ENCODE results near the gene PSMA4.

PSMA4 gene

DNA sequence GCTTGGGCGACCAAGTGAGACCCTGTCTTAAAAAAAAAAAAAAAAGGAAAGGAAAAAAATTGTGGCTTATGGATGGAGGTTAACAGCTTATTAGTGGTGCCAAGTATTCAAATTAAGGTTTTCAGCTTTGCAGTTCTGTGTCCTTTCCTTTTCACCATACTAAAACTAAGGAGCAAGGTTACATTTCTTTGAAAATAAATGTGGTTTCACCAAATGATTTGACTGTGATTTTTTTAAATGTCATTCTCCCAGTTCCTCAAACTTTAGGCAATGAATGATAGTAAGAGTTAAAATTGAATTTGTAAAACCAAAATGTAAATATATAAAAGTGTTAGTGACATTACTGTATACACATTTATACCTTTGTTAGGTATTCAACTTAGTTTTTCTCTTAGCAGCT is 34.7 kb downstream of the PSMA4 start:
- FAIRE-seq, result no peak
- TF ChIP-seq, protein P1, sequence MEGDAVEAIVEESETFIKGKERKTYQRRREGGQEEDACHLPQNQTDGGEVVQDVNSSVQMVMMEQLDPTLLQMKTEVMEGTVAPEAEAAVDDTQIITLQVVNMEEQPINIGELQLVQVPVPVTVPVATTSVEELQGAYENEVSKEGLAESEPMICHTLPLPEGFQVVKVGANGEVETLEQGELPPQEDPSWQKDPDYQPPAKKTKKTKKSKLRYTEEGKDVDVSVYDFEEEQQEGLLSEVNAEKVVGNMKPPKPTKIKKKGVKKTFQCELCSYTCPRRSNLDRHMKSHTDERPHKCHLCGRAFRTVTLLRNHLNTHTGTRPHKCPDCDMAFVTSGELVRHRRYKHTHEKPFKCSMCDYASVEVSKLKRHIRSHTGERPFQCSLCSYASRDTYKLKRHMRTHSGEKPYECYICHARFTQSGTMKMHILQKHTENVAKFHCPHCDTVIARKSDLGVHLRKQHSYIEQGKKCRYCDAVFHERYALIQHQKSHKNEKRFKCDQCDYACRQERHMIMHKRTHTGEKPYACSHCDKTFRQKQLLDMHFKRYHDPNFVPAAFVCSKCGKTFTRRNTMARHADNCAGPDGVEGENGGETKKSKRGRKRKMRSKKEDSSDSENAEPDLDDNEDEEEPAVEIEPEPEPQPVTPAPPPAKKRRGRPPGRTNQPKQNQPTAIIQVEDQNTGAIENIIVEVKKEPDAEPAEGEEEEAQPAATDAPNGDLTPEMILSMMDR (IDR thresholded peaks at IDR 0.05; ENCODE audit: insufficient read depth, missing control alignments), result no peak
- DNase-seq (ENCODE audit: insufficient read length, low spot score), result no peak

DNA sequence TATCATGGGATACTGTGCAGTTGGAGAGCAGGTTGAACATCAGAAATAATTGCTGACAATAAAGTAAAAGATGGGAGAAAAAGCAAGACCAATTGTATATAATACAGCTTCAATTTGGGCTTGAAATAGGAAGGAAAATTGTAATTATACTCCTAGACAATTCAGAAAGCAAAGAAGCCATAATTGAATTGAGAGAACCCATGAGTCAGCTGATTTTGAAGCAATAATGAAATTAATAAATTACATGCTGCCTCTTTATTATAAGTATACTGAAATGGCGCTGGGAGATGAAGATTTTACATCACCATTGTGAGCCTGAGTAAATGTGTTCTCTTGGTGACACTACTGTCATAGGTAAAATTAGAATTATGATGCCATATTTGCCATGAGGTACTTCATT is 57.3 kb downstream of the PSMA4 start:
- no peak for FAIRE-seq
- TF ChIP-seq, protein P1 (IDR thresholded peaks at IDR 0.05; ENCODE audit: insufficient read depth, missing control alignments), result no peak

DNA sequence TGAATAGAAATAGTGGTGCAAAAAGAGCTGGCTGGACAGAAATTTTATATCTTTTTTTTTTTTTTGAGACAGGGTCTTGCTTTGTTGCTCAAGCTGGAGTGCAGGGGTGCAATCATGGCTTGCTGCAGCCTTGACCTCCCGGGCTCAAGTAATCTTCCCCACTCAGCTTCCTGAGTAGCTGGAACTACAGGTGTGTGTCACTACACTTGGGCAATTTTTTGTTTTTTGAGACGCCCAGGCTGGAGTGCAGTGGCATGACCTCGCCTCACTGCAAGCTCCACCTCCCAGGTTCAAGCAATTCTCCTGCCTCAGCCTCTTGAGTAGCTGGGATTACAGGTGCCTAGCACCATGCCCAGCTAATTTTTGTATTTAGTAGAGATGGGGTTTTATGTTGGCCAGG is 58.1 kb downstream of the PSMA4 start:
- TF ChIP-seq, protein P1 (IDR thresholded peaks at IDR 0.05; ENCODE audit: insufficient read depth, missing control alignments), result no peak
- no peak for DNase-seq (ENCODE audit: insufficient read length, low spot score)
- FAIRE-seq, result no peak

More for the DNA sequence above, 57.3 kb downstream of the PSMA4 start:
- no peak for DNase-seq (ENCODE audit: insufficient read length, low spot score)

DNA sequence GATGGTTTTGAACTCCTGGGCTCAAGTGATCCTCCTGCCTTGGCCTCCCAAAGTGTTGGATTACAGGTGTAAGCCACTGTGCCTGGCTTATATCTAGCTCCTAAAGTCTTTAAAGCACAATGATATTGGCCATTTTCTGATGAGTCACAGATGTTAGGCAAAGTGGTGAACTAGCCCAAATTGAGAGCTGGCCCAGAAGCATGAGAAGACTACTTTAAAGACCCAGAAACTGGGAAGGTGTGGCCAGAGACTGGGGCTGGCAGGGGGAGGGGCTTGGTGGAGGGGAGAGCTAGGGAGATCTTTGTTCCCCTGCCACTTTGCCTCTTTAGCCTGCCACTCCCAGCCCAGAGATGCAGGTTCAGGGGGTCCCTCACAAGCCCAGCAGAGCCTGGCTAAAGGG is 58.9 kb downstream of the PSMA4 start:
- TF ChIP-seq, protein P1 (IDR thresholded peaks at IDR 0.05; ENCODE audit: insufficient read depth, missing control alignments), result no peak
- DNase-seq (ENCODE audit: insufficient read length, low spot score), result no peak
- FAIRE-seq, result no peak

All from D721Med (cell line).